Measurements from ENCODE around the gene SNX33. TPM values are rescaled to one million over a fixed set of nuclear protein-coding genes. Genes with fewer than 3 reads are reported as not detected.
"Not testable (repeated sequence)": the region's sequence is repeated elsewhere in the genome, so short reads cannot be mapped to it uniquely, and the experiment has no call there.

SNX33 gene
- total RNA-seq, 2 experiments from 2014 or later, result 1.7 to 1.8 TPM

- intact Hi-C loops (cut with micrococcal nuclease), result no loop called here
- peak overlapping the region; percentile 59 for H3K27ac Mint-ChIP-seq
Measured at GRCh38 chr15:75696311-75696720, 48.6 kb downstream of the SNX33 start.

DNA sequence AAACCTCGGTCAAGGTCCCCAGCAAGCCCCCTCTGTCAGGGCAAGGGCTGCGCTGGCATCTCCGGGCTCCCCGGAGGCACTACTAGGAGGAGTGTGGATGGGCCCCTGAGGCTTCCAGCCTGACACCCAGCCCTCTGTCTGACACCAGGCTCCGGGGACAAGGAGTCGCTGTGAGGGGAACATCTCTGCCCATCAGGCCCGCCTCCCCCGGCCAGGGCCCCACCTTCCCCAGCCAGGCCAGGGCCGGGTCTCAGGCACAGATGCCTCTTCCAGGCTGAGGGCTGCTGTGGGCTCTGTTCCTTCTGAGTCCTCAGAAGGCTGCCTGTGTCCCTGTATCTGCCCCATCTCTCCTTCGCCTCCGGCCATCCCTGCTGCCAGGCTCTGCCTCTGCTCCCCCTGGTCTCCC lies 49.1 kb downstream of the SNX33 start:
- intact Hi-C loops (cut with micrococcal nuclease), result no loop called here
- POLR2A ChIA-PET, result no interaction called here
- DNase-seq (no peak), ATAC-seq (no peak)
- no peak overlapping the region for H3K4me3 Mint-ChIP-seq
- H3K27ac Mint-ChIP-seq, result no peak overlapping the region
- H3K9me3 Mint-ChIP-seq, result no peaks in the 10 kb centered on the region
- H3K27me3 Mint-ChIP-seq, result peaks cover 7% of the 10 kb centered on the region
- TF ChIP-seq CTCF (IDR thresholded peaks at IDR 0.05), result no peak
- CTCF ChIA-PET, result no interaction called here
- H3K36me3 Mint-ChIP-seq (ENCODE audit: low read depth), result no peaks in the 10 kb centered on the region
- peaks cover 16% of the 10 kb centered on the region for H3K4me1 Mint-ChIP-seq (ENCODE audit: low read depth)

More at GRCh38 chr15:75696311-75696720, 48.6 kb downstream of the SNX33 start:
- no peak for TF ChIP-seq CTCF (IDR thresholded peaks at IDR 0.05)
- ChIA-PET POLR2A (no interaction called here), CTCF (no interaction called here)
- Mint-ChIP-seq H3K9me3 (no peaks in the 10 kb centered on the region), H3K36me3 (ENCODE audit: low read depth) (no peaks in the 10 kb centered on the region), H3K27me3 (peaks cover 7% of the 10 kb centered on the region), H3K4me3 (no peak overlapping the region), H3K4me1 (ENCODE audit: low read depth) (peaks cover 16% of the 10 kb centered on the region)
- DNase-seq (no peak), ATAC-seq (no peak)

- TF ChIP-seq CTCF (IDR thresholded peaks at IDR 0.05), result no peak
- no peak for ATAC-seq
- intact Hi-C loops (cut with micrococcal nuclease), result no loop called here
- H3K36me3 Mint-ChIP-seq (ENCODE audit: low read depth), result no peaks in the 10 kb centered on the region
- H3K27me3 Mint-ChIP-seq, result peaks cover 5% of the 10 kb centered on the region
- ChIA-PET CTCF (no interaction called here), POLR2A (no interaction called here)
- no peak overlapping the region for H3K4me3 Mint-ChIP-seq
- no peaks in the 10 kb centered on the region for H3K9me3 Mint-ChIP-seq
- H3K4me1 Mint-ChIP-seq (ENCODE audit: low read depth), result peaks cover 16% of the 10 kb centered on the region
- DNase-seq, result no peak
- H3K27ac Mint-ChIP-seq, result no peak overlapping the region
Measured at GRCh38 chr15:75697523-75697922, 49.8 kb downstream of the SNX33 start.

GRCh38 chr15:75697974-75698747 lies 50.4 kb downstream of the SNX33 start:
- CTCF ChIA-PET; H3K27ac Mint-ChIP-seq; intact Hi-C loops (cut with micrococcal nuclease); ATAC-seq; H3K4me3 Mint-ChIP-seq; H3K27me3 Mint-ChIP-seq; DNase-seq; H3K9me3 Mint-ChIP-seq; H3K36me3 Mint-ChIP-seq (ENCODE audit: low read depth); POLR2A ChIA-PET: not testable (repeated sequence)
- H3K4me1 Mint-ChIP-seq (ENCODE audit: low read depth), result peaks cover 16% of the 10 kb centered on the region

DNA sequence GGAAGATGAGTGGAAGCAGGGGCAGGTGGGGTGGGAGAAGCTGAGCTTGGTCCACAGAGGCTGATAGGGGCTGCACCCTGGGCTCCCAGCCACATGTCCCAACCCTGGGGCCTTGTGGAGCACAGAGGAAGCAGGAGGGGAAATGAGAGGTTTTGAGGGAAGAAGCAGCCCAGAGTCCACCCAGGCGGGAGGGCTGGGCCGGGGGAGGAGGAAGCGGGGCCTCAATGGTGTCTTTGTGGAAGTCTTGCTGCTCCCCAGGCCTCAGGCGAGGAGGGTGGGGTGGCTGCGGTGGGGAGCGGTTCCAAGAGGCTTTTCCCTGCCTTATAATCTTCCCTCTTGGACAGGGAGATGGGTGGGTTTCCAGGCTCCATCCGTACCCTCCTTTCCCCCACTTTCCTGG lies 51.8 kb downstream of the SNX33 start:
- H3K4me3 Mint-ChIP-seq; DNase-seq; intact Hi-C loops (cut with micrococcal nuclease); H3K27ac Mint-ChIP-seq; ATAC-seq; H3K9me3 Mint-ChIP-seq; H3K36me3 Mint-ChIP-seq (ENCODE audit: low read depth); CTCF ChIA-PET; H3K27me3 Mint-ChIP-seq; POLR2A ChIA-PET: not testable (repeated sequence)
- peaks cover 16% of the 10 kb centered on the region for H3K4me1 Mint-ChIP-seq (ENCODE audit: low read depth)

- not testable (repeated sequence) for H3K27ac Mint-ChIP-seq; H3K4me1 Mint-ChIP-seq (ENCODE audit: low read depth)
- DNase-seq, result peak; percentile 41
Measured at GRCh38 chr15:75699961-75700874, 52.5 kb downstream of the SNX33 start.

DNA sequence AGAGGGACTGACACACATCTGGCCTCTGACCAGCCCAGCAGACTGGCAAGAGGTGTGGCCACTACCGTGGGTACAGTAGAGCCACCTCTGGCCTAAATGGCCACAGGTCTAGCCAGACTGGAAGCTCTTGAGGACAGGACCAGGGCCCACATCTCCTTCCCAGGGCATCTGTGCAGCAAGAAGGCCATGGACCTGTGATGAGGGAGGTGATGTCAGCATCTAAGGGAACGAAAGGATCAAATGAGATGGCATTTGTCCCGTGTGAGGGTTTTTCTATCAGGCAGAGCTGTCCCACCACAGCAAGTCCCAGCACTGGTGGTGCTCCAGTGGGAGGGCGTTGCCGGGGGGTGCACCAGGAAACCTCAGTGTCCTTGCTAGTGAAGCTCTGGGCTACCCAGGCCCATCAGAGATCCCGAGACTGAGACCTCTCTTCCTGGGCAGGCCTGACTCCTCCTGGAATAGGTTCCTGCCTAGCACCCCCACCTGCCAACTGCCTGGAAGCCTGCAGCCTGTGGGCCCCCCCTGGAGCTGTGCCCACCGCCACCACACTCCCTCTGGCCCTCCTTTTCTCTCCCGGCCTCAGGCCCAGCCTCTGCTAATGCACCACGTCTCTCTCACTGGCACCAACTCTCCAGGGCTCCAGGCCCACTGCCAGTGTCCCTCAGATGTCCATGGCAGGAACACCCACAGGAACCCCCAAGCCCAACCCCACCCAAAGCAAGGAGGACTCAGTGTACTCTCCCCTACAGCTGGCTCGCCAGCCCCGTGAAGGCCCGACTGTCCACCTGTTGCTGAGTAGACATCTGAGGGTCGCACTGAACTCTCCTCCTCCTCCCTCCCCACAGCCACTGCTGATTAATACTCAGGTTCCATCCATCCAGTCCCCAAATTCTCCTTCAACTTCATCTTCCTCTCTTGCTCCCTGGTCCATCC lies 53.6 kb downstream of the SNX33 start:
- ATAC-seq; POLR2A ChIA-PET; H3K27ac Mint-ChIP-seq; H3K4me3 Mint-ChIP-seq; H3K4me1 Mint-ChIP-seq (ENCODE audit: low read depth); H3K36me3 Mint-ChIP-seq (ENCODE audit: low read depth); CTCF ChIA-PET; H3K27me3 Mint-ChIP-seq; intact Hi-C loops (cut with micrococcal nuclease); DNase-seq; H3K9me3 Mint-ChIP-seq: not testable (repeated sequence)

More at GRCh38 chr15:75699961-75700874, 52.5 kb downstream of the SNX33 start:
- H3K36me3 Mint-ChIP-seq (ENCODE audit: low read depth); intact Hi-C loops (cut with micrococcal nuclease); H3K4me3 Mint-ChIP-seq; POLR2A ChIA-PET; CTCF ChIA-PET; H3K9me3 Mint-ChIP-seq; H3K27me3 Mint-ChIP-seq: not testable (repeated sequence)
- peak; percentile 64 for ATAC-seq

Data from activated CD8-positive, alpha-beta T cell treated with anti-CD3 and anti-CD28 coated beads for 36 hours (primary cell).